SK-N-SH (cell line): ENCODE data around the gene TXNRD1.

Source experiments
- CTCF ChIP-seq: fragments of 200-600 bp; sonication (generic); IDR thresholded peaks from 2 replicates; pipeline ENCODE4 v1.6.1; 2017; ENCODE audit warnings: antibody characterized with exemption, mild to moderate bottlenecking, moderate library complexity
- ELF1 ChIP-seq: IDR thresholded peaks from 2 replicates; pipeline ENCODE4 v1.4.0; 2012
- EP300 ChIP-seq, 2 experiments: IDR thresholded peaks; 2 replicates each; pipeline versions ENCODE4 v1.4.0 to v1.6.1; 2012; ENCODE audit warnings: borderline replicate concordance in 1 of 2, low read depth in 1 of 2, low read length in 1 of 2
- GABPA ChIP-seq: IDR thresholded peaks from 2 replicates; pipeline ENCODE4 v1.4.0; 2012; ENCODE audit warnings: low read depth, mild to moderate bottlenecking
- NRF1 ChIP-seq: IDR thresholded peaks from 2 replicates; pipeline ENCODE4 v1.6.1; 2012; ENCODE audit warnings: low read depth, mild to moderate bottlenecking, low read length
- RAD21 ChIP-seq: IDR thresholded peaks from 2 replicates; pipeline ENCODE4 v1.6.1; 2012; ENCODE audit warnings: mild to moderate bottlenecking, low read length
- REST ChIP-seq: IDR thresholded peaks from 2 replicates; pipeline ENCODE4 v1.6.1; 2012; ENCODE audit warnings: mild to moderate bottlenecking, low read depth, low read length, moderate library complexity
- SIN3A ChIP-seq: IDR thresholded peaks from 2 replicates; pipeline ENCODE4 v1.6.1; 2012; ENCODE audit warnings: low read depth, mild to moderate bottlenecking, low read length, moderate library complexity, borderline replicate concordance
- TAF1 ChIP-seq: IDR thresholded peaks from 2 replicates; pipeline ENCODE4 v1.6.1; 2012; ENCODE audit warnings: low read depth, mild to moderate bottlenecking, low read length, moderate library complexity, borderline replicate concordance
- USF2 ChIP-seq: fragments of 150-350 bp; IDR thresholded peaks from 2 replicates; pipeline ENCODE4 v1.6.1; 2017; ENCODE audit warnings: antibody characterized with exemption, low read length, low read depth, borderline replicate concordance
- TF ChIP-seq, protein P1 (sequence below): IDR thresholded peaks from 2 replicates; pipeline ENCODE4 v1.4.0; 2012; ENCODE audit warnings: low read depth, borderline replicate concordance
- TF ChIP-seq, protein P2 (sequence below): IDR thresholded peaks from 2 replicates; pipeline ENCODE4 v1.4.0; 2012; ENCODE audit warnings: low read depth

DNA sequence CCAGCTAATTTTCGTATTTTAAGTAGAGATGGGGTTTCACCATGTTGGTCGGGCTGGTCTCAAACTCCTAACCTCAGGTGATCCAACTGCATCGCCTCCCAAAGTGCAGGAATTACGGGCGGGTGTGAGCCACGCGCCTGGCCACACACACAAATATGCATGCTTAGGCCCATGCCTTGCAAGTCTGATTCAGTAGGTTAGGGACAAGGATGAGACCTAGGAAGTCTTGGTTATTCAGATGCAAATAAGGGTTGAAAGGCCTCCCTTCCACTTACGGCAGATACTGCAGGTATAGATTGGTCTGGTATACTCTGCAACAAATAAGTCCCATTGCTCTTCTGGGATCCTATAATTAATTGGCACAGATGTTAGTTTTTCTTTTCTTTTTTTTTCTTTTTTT lies 32.9 kb downstream of the TXNRD1 start:
- no peak for TF ChIP-seq CTCF
- no peak for TF ChIP-seq EP300 (IDR thresholded peaks at IDR 0.05; ENCODE audit: borderline replicate concordance in 1 of 2, low read depth in 1 of 2, low read length in 1 of 2)
- no peak for TF ChIP-seq REST
- TF ChIP-seq SIN3A, result no peak
- TF ChIP-seq GABPA, result no peak
- no peak for TF ChIP-seq TAF1
- TF ChIP-seq, protein P1, sequence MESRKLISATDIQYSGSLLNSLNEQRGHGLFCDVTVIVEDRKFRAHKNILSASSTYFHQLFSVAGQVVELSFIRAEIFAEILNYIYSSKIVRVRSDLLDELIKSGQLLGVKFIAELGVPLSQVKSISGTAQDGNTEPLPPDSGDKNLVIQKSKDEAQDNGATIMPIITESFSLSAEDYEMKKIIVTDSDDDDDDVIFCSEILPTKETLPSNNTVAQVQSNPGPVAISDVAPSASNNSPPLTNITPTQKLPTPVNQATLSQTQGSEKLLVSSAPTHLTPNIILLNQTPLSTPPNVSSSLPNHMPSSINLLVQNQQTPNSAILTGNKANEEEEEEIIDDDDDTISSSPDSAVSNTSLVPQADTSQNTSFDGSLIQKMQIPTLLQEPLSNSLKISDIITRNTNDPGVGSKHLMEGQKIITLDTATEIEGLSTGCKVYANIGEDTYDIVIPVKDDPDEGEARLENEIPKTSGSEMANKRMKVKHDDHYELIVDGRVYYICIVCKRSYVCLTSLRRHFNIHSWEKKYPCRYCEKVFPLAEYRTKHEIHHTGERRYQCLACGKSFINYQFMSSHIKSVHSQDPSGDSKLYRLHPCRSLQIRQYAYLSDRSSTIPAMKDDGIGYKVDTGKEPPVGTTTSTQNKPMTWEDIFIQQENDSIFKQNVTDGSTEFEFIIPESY, result no peak
- no peak for TF ChIP-seq ELF1
- TF ChIP-seq NRF1, result no peak
- TF ChIP-seq, protein P2, sequence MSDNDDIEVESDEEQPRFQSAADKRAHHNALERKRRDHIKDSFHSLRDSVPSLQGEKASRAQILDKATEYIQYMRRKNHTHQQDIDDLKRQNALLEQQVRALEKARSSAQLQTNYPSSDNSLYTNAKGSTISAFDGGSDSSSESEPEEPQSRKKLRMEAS, result no peak
- TF ChIP-seq USF2, result no peak
- TF ChIP-seq RAD21, result no peak
